ENCODE measurements around the gene ZBTB7C.

The ZBTB7C gene

DNA sequence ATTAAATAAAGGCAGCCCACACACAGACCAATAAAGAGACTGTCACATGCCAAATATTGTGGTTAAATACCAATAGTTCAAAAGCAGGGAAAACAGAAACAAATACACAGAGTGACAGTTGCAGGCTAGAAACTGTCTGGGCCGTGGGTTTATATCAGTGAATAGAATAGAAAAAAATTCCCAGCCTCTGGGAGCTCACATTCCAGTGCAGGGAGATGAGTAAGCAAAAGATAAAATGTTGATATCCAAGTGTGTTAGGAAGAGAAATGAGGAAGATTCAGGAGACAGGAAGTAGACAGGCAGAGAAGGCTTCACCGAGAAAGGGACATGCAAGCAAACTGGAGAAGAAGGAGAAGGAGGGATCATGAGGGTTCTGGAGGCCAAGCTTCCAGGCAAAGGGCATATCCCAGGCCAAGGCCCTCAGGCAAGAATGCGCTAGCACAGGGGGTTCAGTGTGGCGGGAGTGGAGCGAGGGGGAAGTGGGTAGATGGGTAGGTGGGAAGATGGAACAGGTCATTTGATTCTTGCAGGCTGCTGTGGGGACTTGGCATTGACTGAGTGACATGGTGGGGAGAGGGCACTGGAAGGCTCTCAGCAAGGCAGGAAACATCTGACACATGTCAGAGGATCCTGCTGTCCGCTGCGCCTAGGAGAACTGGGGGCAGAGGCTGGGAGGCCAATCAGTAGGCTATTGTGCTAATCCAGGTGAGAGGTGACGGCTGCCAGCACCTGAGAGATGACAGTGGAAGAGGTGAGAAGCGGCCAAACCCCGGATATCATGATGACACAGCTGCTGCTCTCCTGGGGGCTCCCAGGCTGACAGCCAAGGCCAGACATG, 89.2 kb downstream of the ZBTB7C start:
- no peaks in the 10 kb centered on the region for H3K27me3 ChIP-seq (ENCODE audit: low read length)
- H3K9me3 ChIP-seq (ENCODE audit: insufficient read depth, low read length) = no peaks in the 10 kb centered on the region
- no peak overlapping the region for H3K4me2 ChIP-seq (ENCODE audit: low read depth, low read length, poor library complexity, severe bottlenecking)
- no peak for TF ChIP-seq EZH2phosphoT487 (conservative IDR thresholded peaks at IDR 0.05; ENCODE audit: low read length)
- no peak for TF ChIP-seq CTCF (IDR thresholded peaks at IDR 0.05; ENCODE audit: insufficient read depth, low read length, poor library complexity, severe bottlenecking)
- no peak overlapping the region for H3K4me3 ChIP-seq (ENCODE audit: insufficient read depth, low read length, poor library complexity, severe bottlenecking)
- no peaks in the 10 kb centered on the region for H3K9me2 ChIP-seq (replicated peaks; ENCODE audit: insufficient read depth, low read length)
- no peak overlapping the region for H3K27ac ChIP-seq (ENCODE audit: low read depth, low read length)
- H3K9ac ChIP-seq (ENCODE audit: low read length) = no peak overlapping the region
- H4K20me1 ChIP-seq (ENCODE audit: low read depth, low read length) = no peaks in the 10 kb centered on the region
- H3K79me2 ChIP-seq (ENCODE audit: insufficient read depth, low read length) = no peaks in the 10 kb centered on the region
- no peak overlapping the region for H2AFZ ChIP-seq (ENCODE audit: low read depth, low read length, severe bottlenecking)
- H3K36me3 ChIP-seq (ENCODE audit: low read length) = no peaks in the 10 kb centered on the region
- H3F3A ChIP-seq (ENCODE audit: insufficient read depth) = no peaks in the 10 kb centered on the region

DNA sequence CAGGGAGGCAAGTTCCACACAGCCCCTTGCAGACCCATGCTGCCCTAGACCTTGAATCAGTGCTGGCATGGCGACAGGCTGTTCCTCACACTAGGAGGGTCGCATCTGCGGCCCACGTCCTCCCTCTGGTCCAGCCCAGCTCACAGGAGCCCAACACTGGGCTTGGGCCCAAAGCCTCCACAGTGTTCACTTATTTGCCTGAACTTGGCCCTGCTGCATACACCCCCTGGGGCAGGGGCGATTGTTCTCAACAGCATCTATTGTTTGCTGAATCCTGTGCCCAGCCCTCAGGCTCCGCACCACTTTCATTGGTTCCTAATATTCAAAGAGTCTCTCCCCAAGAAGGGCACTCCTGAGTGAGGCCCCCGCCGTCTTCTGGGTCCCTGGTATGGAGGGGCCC, 90.7 kb downstream of the ZBTB7C start:
- Histone ChIP-seq H3K36me3 (ENCODE audit: low read length) (no peaks in the 10 kb centered on the region), H3K9ac (ENCODE audit: low read length) (no peak overlapping the region), H3K27me3 (ENCODE audit: low read length) (no peaks in the 10 kb centered on the region), H3K9me3 (ENCODE audit: insufficient read depth, low read length) (no peaks in the 10 kb centered on the region), H2AFZ (ENCODE audit: low read depth, low read length, severe bottlenecking) (no peak overlapping the region), H3K27ac (ENCODE audit: low read depth, low read length) (no peak overlapping the region), H3K4me2 (ENCODE audit: low read depth, low read length, poor library complexity, severe bottlenecking) (no peak overlapping the region), H3F3A (ENCODE audit: insufficient read depth) (no peaks in the 10 kb centered on the region), H3K4me3 (ENCODE audit: insufficient read depth, low read length, poor library complexity, severe bottlenecking) (no peak overlapping the region), H3K79me2 (ENCODE audit: insufficient read depth, low read length) (no peaks in the 10 kb centered on the region), H3K9me2 (replicated peaks; ENCODE audit: insufficient read depth, low read length) (no peaks in the 10 kb centered on the region), H4K20me1 (ENCODE audit: low read depth, low read length) (no peaks in the 10 kb centered on the region)
- TF ChIP-seq CTCF (IDR thresholded peaks at IDR 0.05; ENCODE audit: insufficient read depth, low read length, poor library complexity, severe bottlenecking) (no peak), EZH2phosphoT487 (conservative IDR thresholded peaks at IDR 0.05; ENCODE audit: low read length) (no peak)

DNA sequence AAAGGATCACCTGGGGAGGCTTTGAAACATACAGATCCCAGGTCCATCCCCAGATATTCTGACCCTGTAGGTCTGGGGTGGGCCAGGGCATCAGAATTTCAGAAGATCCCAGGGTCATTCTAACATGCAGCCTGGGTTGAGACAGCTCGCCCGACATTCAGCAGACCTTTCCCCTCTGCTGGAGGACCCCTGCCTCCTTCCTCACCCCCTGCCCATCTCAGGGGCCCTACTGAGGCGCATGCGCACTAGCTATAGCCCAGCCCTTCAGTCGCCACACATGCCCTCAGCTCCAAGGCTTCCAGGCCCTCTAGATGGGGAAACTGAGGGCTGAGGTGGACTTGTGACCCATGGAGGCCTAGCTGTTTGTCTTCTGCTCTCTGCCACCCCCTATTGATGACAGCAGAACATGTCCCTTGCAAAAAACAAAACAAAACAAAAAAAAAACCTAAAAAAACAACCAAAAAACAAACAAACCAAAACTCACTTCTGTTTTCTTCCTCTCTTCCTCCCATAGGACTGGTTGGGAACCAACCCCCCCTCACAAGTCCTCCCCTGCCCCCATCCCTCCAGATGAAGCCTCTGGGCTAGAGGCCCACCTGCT, 91.3 kb downstream of the ZBTB7C start:
- Histone ChIP-seq H3K27ac (ENCODE audit: low read depth, low read length) (no peak overlapping the region), H3K36me3 (ENCODE audit: low read length) (no peaks in the 10 kb centered on the region), H3K4me3 (ENCODE audit: insufficient read depth, low read length, poor library complexity, severe bottlenecking) (no peak overlapping the region), H2AFZ (ENCODE audit: low read depth, low read length, severe bottlenecking) (no peak overlapping the region), H3K79me2 (ENCODE audit: insufficient read depth, low read length) (no peaks in the 10 kb centered on the region), H4K20me1 (ENCODE audit: low read depth, low read length) (no peaks in the 10 kb centered on the region), H3K9ac (ENCODE audit: low read length) (no peak overlapping the region), H3K9me3 (ENCODE audit: insufficient read depth, low read length) (no peaks in the 10 kb centered on the region), H3K27me3 (ENCODE audit: low read length) (no peaks in the 10 kb centered on the region), H3K4me2 (ENCODE audit: low read depth, low read length, poor library complexity, severe bottlenecking) (no peak overlapping the region), H3K9me2 (replicated peaks; ENCODE audit: insufficient read depth, low read length) (no peaks in the 10 kb centered on the region), H3F3A (ENCODE audit: insufficient read depth) (no peaks in the 10 kb centered on the region)
- no peak for TF ChIP-seq EZH2phosphoT487 (conservative IDR thresholded peaks at IDR 0.05; ENCODE audit: low read length)
- TF ChIP-seq CTCF (IDR thresholded peaks at IDR 0.05; ENCODE audit: insufficient read depth, low read length, poor library complexity, severe bottlenecking) = no peak

All from SU-DHL-6 (cell line).